Measurements from ENCODE around the gene VSIG4. TPM values are rescaled to one million over a fixed set of nuclear protein-coding genes. Genes with fewer than 3 reads are reported as not detected.

Gene VSIG4
- total and polyA plus RNA-seq, 3 donors from 2014 or later = 5.6 to 27.4 (median 19.9) TPM

GRCh38 chrX:66009231-66009845 is 30.5 kb downstream of the VSIG4 start:
- Histone ChIP-seq H3K9me3 (no peaks in the 10 kb centered on the region), H3K27me3 (no peaks in the 10 kb centered on the region), H3K4me1 (no peaks in the 10 kb centered on the region), H3K4me3 (no peak overlapping the region), H3K27ac (no peak overlapping the region), H3K36me3 (ENCODE audit: low read depth, missing control alignments) (no peaks in the 10 kb centered on the region)
- no peak for TF ChIP-seq POLR2A (IDR thresholded peaks at IDR 0.05)
- no peak for TF ChIP-seq CTCF (IDR thresholded peaks at IDR 0.05)
- DNase-seq = no peak
- WGBS, 2 donors = 90 to 92% methylated on average over 3 of the region's 3 CpGs
- intact Hi-C loops (cut with DNase I; ENCODE audit: low total_unique reads) = no loop called here

GRCh38 chrX:66008328-66008970 is 31.4 kb downstream of the VSIG4 start:
- TF ChIP-seq POLR2A (IDR thresholded peaks at IDR 0.05) (no peak), CTCF (IDR thresholded peaks at IDR 0.05) (no peak)
- intact Hi-C loops (cut with DNase I; ENCODE audit: low total_unique reads) = no loop called here
- Histone ChIP-seq H3K4me3 (no peak overlapping the region), H3K4me1 (no peaks in the 10 kb centered on the region), H3K9me3 (no peaks in the 10 kb centered on the region), H3K27ac (no peak overlapping the region), H3K36me3 (ENCODE audit: low read depth, missing control alignments) (no peaks in the 10 kb centered on the region), H3K27me3 (no peaks in the 10 kb centered on the region)
- 25 to 82% methylated on average over 3 of the region's 3 CpGs for WGBS, 2 donors
- DNase-seq = no peak

DNA sequence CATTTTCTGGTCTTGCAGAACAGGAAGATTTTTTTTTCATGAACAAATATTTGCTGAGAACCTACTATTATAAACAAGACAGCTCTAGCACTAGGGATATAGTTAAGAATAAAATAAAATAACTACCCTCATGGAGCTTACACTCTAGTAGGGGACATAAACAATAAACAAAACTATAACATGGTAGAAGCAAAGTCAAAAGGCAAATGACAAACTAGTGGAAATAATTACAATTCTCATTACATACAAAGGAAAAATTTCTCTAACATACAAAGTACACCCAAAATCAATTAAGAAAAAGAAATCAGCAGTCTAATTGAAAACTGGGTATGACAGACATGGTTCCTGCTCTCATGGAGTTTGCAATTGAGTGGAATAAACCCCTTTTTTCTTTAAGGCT is 32.0 kb downstream of the VSIG4 start:
- H3K4me1 ChIP-seq = no peaks in the 10 kb centered on the region
- no peak overlapping the region for H3K4me3 ChIP-seq
- TF ChIP-seq CTCF (IDR thresholded peaks at IDR 0.05) = no peak
- TF ChIP-seq POLR2A (IDR thresholded peaks at IDR 0.05) = no peak
- no peak for DNase-seq
- no peaks in the 10 kb centered on the region for H3K27me3 ChIP-seq
- no peaks in the 10 kb centered on the region for H3K9me3 ChIP-seq
- intact Hi-C loops (cut with DNase I; ENCODE audit: low total_unique reads) = no loop called here
- no peak overlapping the region for H3K27ac ChIP-seq
- no peaks in the 10 kb centered on the region for H3K36me3 ChIP-seq (ENCODE audit: low read depth, missing control alignments)

DNA sequence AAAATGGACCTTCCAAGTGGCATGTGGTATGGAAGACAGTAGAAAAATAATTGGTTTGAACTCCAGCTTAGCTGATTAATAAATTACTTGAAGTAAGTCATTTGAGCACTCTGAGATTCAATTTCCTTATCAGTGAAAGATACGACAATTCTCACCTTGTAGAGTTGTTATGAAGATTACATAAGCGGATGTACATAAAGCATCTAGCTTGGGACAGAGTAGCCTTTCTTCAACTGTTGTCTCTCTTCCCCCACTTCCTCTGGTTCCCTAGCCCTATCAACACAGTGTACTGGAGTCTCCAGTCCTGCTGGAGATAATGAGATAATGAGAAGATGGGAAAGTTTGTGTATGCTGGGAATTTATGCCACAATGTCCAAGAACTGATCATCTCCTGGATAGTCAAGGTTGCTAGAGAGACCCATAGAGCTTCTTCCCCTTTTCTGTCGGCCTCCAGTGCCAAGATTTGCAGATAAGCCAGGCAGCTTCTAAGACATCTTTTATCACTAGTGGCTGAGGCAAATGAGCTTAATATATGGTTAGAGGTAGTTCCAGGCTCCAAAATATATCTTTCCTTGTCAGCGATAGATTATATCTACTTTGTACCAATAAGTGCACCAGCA is 33.9 kb downstream of the VSIG4 start:
- no peaks in the 10 kb centered on the region for H3K27me3 ChIP-seq
- no peak overlapping the region for H3K4me3 ChIP-seq
- WGBS, 2 donors = 64 to 67% methylated on average over 3 to 4 of the region's 4 CpGs
- no peak for TF ChIP-seq POLR2A (IDR thresholded peaks at IDR 0.05)
- H3K36me3 ChIP-seq (ENCODE audit: low read depth, missing control alignments) = no peaks in the 10 kb centered on the region
- intact Hi-C loops (cut with DNase I; ENCODE audit: low total_unique reads) = no loop called here
- H3K4me1 ChIP-seq = no peaks in the 10 kb centered on the region
- no peaks in the 10 kb centered on the region for H3K9me3 ChIP-seq
- DNase-seq = no peak
- H3K27ac ChIP-seq = no peak overlapping the region

GRCh38 chrX:66004928-66005829 is 34.7 kb downstream of the VSIG4 start:
- DNase-seq = no peak
- TF ChIP-seq CTCF (IDR thresholded peaks at IDR 0.05) = no peak
- TF ChIP-seq POLR2A (IDR thresholded peaks at IDR 0.05) = no peak
- Histone ChIP-seq H3K27me3 (no peaks in the 10 kb centered on the region), H3K4me1 (no peaks in the 10 kb centered on the region), H3K36me3 (ENCODE audit: low read depth, missing control alignments) (no peaks in the 10 kb centered on the region), H3K9me3 (no peaks in the 10 kb centered on the region), H3K4me3 (no peak overlapping the region), H3K27ac (no peak overlapping the region)
- WGBS, 2 donors = 82 to 95% methylated on average over 1 of the region's 1 CpG
- intact Hi-C loops (cut with DNase I; ENCODE audit: low total_unique reads) = no loop called here

All from testis (tissue), 3 donors.